NCI-H526 (cell line): Measurements from ENCODE around the gene PEX16.
"Not testable (repeated sequence)": the region's sequence is repeated elsewhere in the genome, so short reads cannot be mapped to it uniquely, and the experiment has no call there.

ENCODE experiments used
- DNase-seq, 2 experiments: peaks; one replicate each; lab custom pipeline; 2025; lab: John Stamatoyannopoulos, UW

The PEX16 gene

GRCh38 chr11:45918331-45918941 is 759 bp upstream of the PEX16 start:
- peak; percentile 66 to 90 for DNase-seq

- DNase-seq: peak in 1 of 2 experiments; percentile 38
Observed at GRCh38 chr11:45917286-45917622, 423 bp downstream of the PEX16 start.

GRCh38 chr11:45915446-45915845 is 2.2 kb downstream of the PEX16 start:
- no peak for DNase-seq

- no peak for DNase-seq
Observed at GRCh38 chr11:45913942-45914635, 3.6 kb downstream of the PEX16 start.

- DNase-seq: no peak
Observed at GRCh38 chr11:45913514-45913913, 4.2 kb downstream of the PEX16 start.

- DNase-seq: no peak
Observed at GRCh38 chr11:45910623-45911022, 7.1 kb downstream of the PEX16 start.

GRCh38 chr11:45909594-45910475 is 7.8 kb downstream of the PEX16 start:
- no peak for DNase-seq

GRCh38 chr11:45907911-45908370 is 9.7 kb downstream of the PEX16 start:
- DNase-seq: no peak

GRCh38 chr11:45906965-45907611 is 10.6 kb downstream of the PEX16 start, which contains the start of gene FREY1:
FREY1 (minus strand) TSS chr11:45907271; CDS start chr11:45907245, 26 bp downstream.
- DNase-seq: no peak

- DNase-seq: no peak
Observed at GRCh38 chr11:45906096-45906682, 11.5 kb downstream of the PEX16 start.

GRCh38 chr11:45905576-45905975 is 12.1 kb downstream of the PEX16 start:
- not testable (repeated sequence) for DNase-seq

GRCh38 chr11:45905095-45905494 is 12.6 kb downstream of the PEX16 start:
- no peak for DNase-seq

GRCh38 chr11:45904309-45904915 is 13.3 kb downstream of the PEX16 start:
- DNase-seq: no peak

- DNase-seq: no peak
Observed at GRCh38 chr11:45902452-45903380, 15.0 kb downstream of the PEX16 start.

- no peak for DNase-seq
Observed at GRCh38 chr11:45901626-45902025, 16.1 kb downstream of the PEX16 start.

GRCh38 chr11:45900916-45901617 is 16.6 kb downstream of the PEX16 start:
- DNase-seq: no peak

GRCh38 chr11:45900175-45900800 is 17.4 kb downstream of the PEX16 start:
- not testable (repeated sequence) for DNase-seq

GRCh38 chr11:45899448-45900174 is 18.1 kb downstream of the PEX16 start:
- peak; percentile 44 to 87 for DNase-seq
